Caco-2 (cell line): Measurements from ENCODE around the gene PRKCB. TPM values are rescaled to one million over a fixed set of nuclear protein-coding genes. Genes with fewer than 3 reads are reported as not detected.
A peak's percentile ranks its signal among the peaks of the same experiment; 100 is the strongest.

Experiments used
- BruUV-seq: library from RNA; stranded (reverse); fragments of 400-500 nt; replicated peaks from 2 replicates; lab custom pipeline; 2021; lab: Mats Ljungman, UMichigan
- CTCF ChIA-PET: fragments of 300-600 bp; sonication (Branson Sonifier 250); formaldehyde crosslinking; loops from one replicate; lab custom pipeline; 2022; ENCODE audit warnings: antibody characterized with exemption; lab: Charles Lee
- POLR2A ChIA-PET: fragments of 300-600 bp; sonication (Branson Sonifier 250); formaldehyde crosslinking; loops from one replicate; lab custom pipeline; 2022; ENCODE audit warnings: antibody characterized with exemption; lab: Charles Lee
- DNase-seq, 2 experiments: peaks; one replicate each; pipeline versions ENCODE4 v3.0.0 to v3.0.0-alpha.2; 2020 to 2022
- H3K27me3 ChIP-seq: replicated peaks from 2 replicates; pipeline ENCODE4 v1.6.0; 2011; ENCODE audit warnings: low read length; ENCODE audit not compliant: control insufficient read depth, insufficient read depth
- H3K36me3 ChIP-seq: 2 replicates; pipeline ENCODE4 v1.5.1; 2011; ENCODE audit warnings: low read length; ENCODE audit not compliant: control insufficient read depth, insufficient read depth
- H3K4me1 ChIP-seq: fragments of 250-450 bp; sonication (Bioruptor Pico); 2 replicates; pipeline ENCODE4 v1.5.1; 2020; ENCODE audit warnings: mild to moderate bottlenecking
- H3K4me3 ChIP-seq: 2 replicates; pipeline ENCODE4 v1.5.1; 2011; ENCODE audit warnings: low read depth, mild to moderate bottlenecking, control low read depth, low read length
- H3K9me3 ChIP-seq: fragments of 250-450 bp; sonication (Bioruptor Pico); 2 replicates; pipeline ENCODE4 v1.5.1; 2020; ENCODE audit warnings: mild to moderate bottlenecking, moderate library complexity
- H3K27ac Mint-ChIP-seq: one replicate; pipeline ENCODE4 v1.8.0; 2022; ENCODE audit warnings: mixed read lengths; ENCODE audit not compliant: unreplicated experiment
- H3K27me3 Mint-ChIP-seq: one replicate; pipeline ENCODE4 v1.8.0; 2022; ENCODE audit warnings: mixed read lengths; ENCODE audit not compliant: insufficient read depth, unreplicated experiment
- H3K36me3 Mint-ChIP-seq: one replicate; pipeline ENCODE4 v1.8.0; 2022; ENCODE audit warnings: mild to moderate bottlenecking, mixed read lengths; ENCODE audit not compliant: insufficient read depth, unreplicated experiment
- H3K4me1 Mint-ChIP-seq: one replicate; pipeline ENCODE4 v1.8.0; 2022; ENCODE audit warnings: low read depth, mixed read lengths; ENCODE audit not compliant: unreplicated experiment
- H3K4me3 Mint-ChIP-seq: one replicate; pipeline ENCODE4 v1.8.0; 2022; ENCODE audit warnings: mild to moderate bottlenecking, moderate library complexity, mixed read lengths; ENCODE audit not compliant: unreplicated experiment
- H3K9me3 Mint-ChIP-seq: one replicate; pipeline ENCODE4 v1.8.0; 2022; ENCODE audit warnings: mixed read lengths; ENCODE audit not compliant: unreplicated experiment
- intact Hi-C: fragments of 100-400 bp; cut with micrococcal nuclease; formaldehyde crosslinking; loops from one replicate; pipeline ENCODE4 v1.10.0; 2022; ENCODE audit not compliant: unreplicated experiment
- total RNA-seq: library from RNA; stranded (reverse); gene quantifications from 2 replicates; pipeline ENCODE4 v1.2.3, GENCODE V29; 2022
- TF ChIP-seq, protein P1 (sequence below), 2 experiments: fragments of 200-600 bp in 1 of 2; IDR thresholded peaks; 1 replicate in 1 of 2; 2 replicates in 1 of 2; pipeline versions ENCODE4 v1.5.1 to v1.8.0; 2011 to 2022; ENCODE audit warnings: antibody characterized with exemption in 1 of 2, control low read depth in 1 of 2, inconsistent platforms in 1 of 2, low read depth in 1 of 2, low read length in 1 of 2, mild to moderate bottlenecking in 1 of 2, moderate library complexity in 1 of 2; ENCODE audit not compliant: insufficient read depth in 1 of 2, severe bottlenecking in 1 of 2, unreplicated experiment in 1 of 2

The PRKCB gene
- total RNA-seq, 1 experiment from 2014 or later: not detected

- no TSS peak for BruUV-seq
- TF ChIP-seq, protein P1, sequence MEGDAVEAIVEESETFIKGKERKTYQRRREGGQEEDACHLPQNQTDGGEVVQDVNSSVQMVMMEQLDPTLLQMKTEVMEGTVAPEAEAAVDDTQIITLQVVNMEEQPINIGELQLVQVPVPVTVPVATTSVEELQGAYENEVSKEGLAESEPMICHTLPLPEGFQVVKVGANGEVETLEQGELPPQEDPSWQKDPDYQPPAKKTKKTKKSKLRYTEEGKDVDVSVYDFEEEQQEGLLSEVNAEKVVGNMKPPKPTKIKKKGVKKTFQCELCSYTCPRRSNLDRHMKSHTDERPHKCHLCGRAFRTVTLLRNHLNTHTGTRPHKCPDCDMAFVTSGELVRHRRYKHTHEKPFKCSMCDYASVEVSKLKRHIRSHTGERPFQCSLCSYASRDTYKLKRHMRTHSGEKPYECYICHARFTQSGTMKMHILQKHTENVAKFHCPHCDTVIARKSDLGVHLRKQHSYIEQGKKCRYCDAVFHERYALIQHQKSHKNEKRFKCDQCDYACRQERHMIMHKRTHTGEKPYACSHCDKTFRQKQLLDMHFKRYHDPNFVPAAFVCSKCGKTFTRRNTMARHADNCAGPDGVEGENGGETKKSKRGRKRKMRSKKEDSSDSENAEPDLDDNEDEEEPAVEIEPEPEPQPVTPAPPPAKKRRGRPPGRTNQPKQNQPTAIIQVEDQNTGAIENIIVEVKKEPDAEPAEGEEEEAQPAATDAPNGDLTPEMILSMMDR (IDR thresholded peaks at IDR 0.05; ENCODE audit: insufficient read depth in 1 of 2, low read depth in 1 of 2, low read length in 1 of 2, severe bottlenecking in 1 of 2, unreplicated experiment in 1 of 2): no peak
- no peak for DNase-seq
- POLR2A ChIA-PET: no interaction called here
- H3K4me3 ChIP-seq: no peak overlapping the region
- no peaks in the 10 kb centered on the region for H3K27me3 ChIP-seq
- peaks cover 21% of the 10 kb centered on the region for H3K27me3 Mint-ChIP-seq
- H3K9me3 ChIP-seq: no peaks in the 10 kb centered on the region
- H3K4me3 Mint-ChIP-seq: peak overlapping the region; percentile 67
- no peaks in the 10 kb centered on the region for H3K36me3 ChIP-seq
- no peaks in the 10 kb centered on the region for H3K36me3 Mint-ChIP-seq
- H3K27ac Mint-ChIP-seq: no peak overlapping the region
- intact Hi-C loops: no loop called here
- no peaks in the 10 kb centered on the region for H3K9me3 Mint-ChIP-seq
- peaks cover 7% of the 10 kb centered on the region for H3K4me1 Mint-ChIP-seq
- CTCF ChIA-PET: no interaction called here
- no peaks in the 10 kb centered on the region for H3K4me1 ChIP-seq
These were observed 875 bp downstream of the PRKCB start for GRCh38 chr16:23836404-23837311.

- CTCF ChIA-PET: no interaction called here
- H3K4me3 ChIP-seq: no peak overlapping the region
- Mint-ChIP-seq H3K36me3 (no peaks in the 10 kb centered on the region), H3K4me1 (peaks cover 7% of the 10 kb centered on the region), H3K27ac (no peak overlapping the region), H3K9me3 (no peaks in the 10 kb centered on the region), H3K27me3 (peaks cover 24% of the 10 kb centered on the region), H3K4me3 (no peak overlapping the region)
- no peaks in the 10 kb centered on the region for H3K4me1 ChIP-seq
- H3K27me3 ChIP-seq: no peaks in the 10 kb centered on the region
- intact Hi-C loops: no loop called here
- H3K36me3 ChIP-seq: no peaks in the 10 kb centered on the region
- no TSS peak for BruUV-seq
- TF ChIP-seq, protein P1 (IDR thresholded peaks at IDR 0.05; ENCODE audit: insufficient read depth in 1 of 2, low read depth in 1 of 2, low read length in 1 of 2, severe bottlenecking in 1 of 2, unreplicated experiment in 1 of 2): no peak
- DNase-seq: no peak
- POLR2A ChIA-PET: no interaction called here
- H3K9me3 ChIP-seq: no peaks in the 10 kb centered on the region
These were observed 1.9 kb downstream of the PRKCB start for GRCh38 chr16:23837553-23838308.

- no peak overlapping the region for H3K4me3 Mint-ChIP-seq
- H3K4me3 ChIP-seq: no peak overlapping the region
- no peak overlapping the region for H3K27ac Mint-ChIP-seq
- H3K27me3 ChIP-seq: no peaks in the 10 kb centered on the region
- peaks cover 24% of the 10 kb centered on the region for H3K27me3 Mint-ChIP-seq
- ChIA-PET POLR2A (no interaction called here), CTCF (no interaction called here)
- DNase-seq: no peak
- no peaks in the 10 kb centered on the region for H3K4me1 ChIP-seq
- H3K36me3 ChIP-seq: no peaks in the 10 kb centered on the region
- H3K9me3 ChIP-seq: no peaks in the 10 kb centered on the region
- BruUV-seq: no TSS peak
- intact Hi-C loops: no loop called here
- H3K4me1 Mint-ChIP-seq: peaks cover 7% of the 10 kb centered on the region
- H3K36me3 Mint-ChIP-seq: no peaks in the 10 kb centered on the region
- TF ChIP-seq, protein P1 (IDR thresholded peaks at IDR 0.05; ENCODE audit: insufficient read depth in 1 of 2, low read depth in 1 of 2, low read length in 1 of 2, severe bottlenecking in 1 of 2, unreplicated experiment in 1 of 2): no peak
- H3K9me3 Mint-ChIP-seq: no peaks in the 10 kb centered on the region
These were observed 2.8 kb downstream of the PRKCB start for GRCh38 chr16:23838485-23839142.
